GM12878 (cell line): ENCODE measurements around the gene GPR62. TPM values are rescaled to one million over a fixed set of nuclear protein-coding genes. Genes with fewer than 3 reads are reported as not detected.

Experiments
- CBX3 ChIP-seq: fragments of 200-600 bp; sonication (generic); IDR thresholded peaks from 2 replicates; pipeline ENCODE4 v1.6.1; 2016; ENCODE audit warnings: low read depth, borderline replicate concordance
- FOXM1 ChIP-seq: IDR thresholded peaks from 2 replicates; pipeline ENCODE4 v1.6.1; 2012; ENCODE audit warnings: low read depth, mild to moderate bottlenecking, inconsistent platforms, low read length, moderate library complexity
- HDAC6 ChIP-seq: fragments of 200-600 bp; sonication (generic); IDR thresholded peaks from one replicate; pipeline ENCODE4 v1.8.0; 2017; ENCODE audit warnings: antibody characterized with exemption; ENCODE audit not compliant: unreplicated experiment
- IKZF1 ChIP-seq: fragments of 450-650 bp; conservative IDR thresholded peaks from 2 replicates; pipeline ENCODE4 v1.6.1; 2017; ENCODE audit warnings: antibody characterized with exemption, mild to moderate bottlenecking
- JUNB ChIP-seq: IDR thresholded peaks from 2 replicates; pipeline ENCODE4 v1.6.1; 2016; ENCODE audit warnings: antibody characterized with exemption, mild to moderate bottlenecking
- MEF2B ChIP-seq: fragments of 450-650 bp; IDR thresholded peaks from 2 replicates; pipeline ENCODE4 v1.6.1; 2018; ENCODE audit warnings: mild to moderate bottlenecking, moderate library complexity; ENCODE audit not compliant: partially characterized antibody, poor library complexity, severe bottlenecking
- MXI1 ChIP-seq: fragments of 150-350 bp; IDR thresholded peaks from 2 replicates; pipeline ENCODE4 v1.6.1; 2011; ENCODE audit warnings: low read depth, mild to moderate bottlenecking, inconsistent platforms, low read length, improper control_type of control experiment
- NBN ChIP-seq: fragments of 450-650 bp; IDR thresholded peaks from 2 replicates; pipeline ENCODE4 v1.6.1; 2016
- NFIC ChIP-seq: IDR thresholded peaks from 2 replicates; pipeline ENCODE4 v1.6.1; 2012; ENCODE audit warnings: low read depth, mild to moderate bottlenecking, inconsistent platforms, low read length, moderate library complexity
- NR2F1 ChIP-seq: fragments of 450-650 bp; conservative IDR thresholded peaks from 2 replicates; pipeline ENCODE4 v1.6.1; 2017; ENCODE audit warnings: mild to moderate bottlenecking
- POLR2AphosphoS2 ChIP-seq: IDR thresholded peaks from 2 replicates; pipeline ENCODE4 v1.6.1; 2011; ENCODE audit warnings: low read depth, mild to moderate bottlenecking, low read length, improper control_type of control experiment, moderate library complexity
- POU2F2 ChIP-seq: IDR thresholded peaks from 3 replicates; pipeline ENCODE4 v1.6.1; 2011; ENCODE audit warnings: low read depth, mild to moderate bottlenecking, low read length, borderline replicate concordance
- RELA ChIP-seq: fragments of 450-650 bp; IDR thresholded peaks from 2 replicates; pipeline ENCODE4 v1.8.0; 2014; ENCODE audit warnings: borderline replicate concordance; ENCODE audit not compliant: partially characterized antibody
- SMAD1 ChIP-seq: fragments of 450-650 bp; IDR thresholded peaks from 2 replicates; pipeline ENCODE4 v1.6.1; 2018; ENCODE audit warnings: mild to moderate bottlenecking, low read depth; ENCODE audit not compliant: partially characterized antibody
- STAT1 ChIP-seq: fragments of 450-650 bp; conservative IDR thresholded peaks from 2 replicates; pipeline ENCODE4 v1.6.1; 2014; ENCODE audit warnings: antibody characterized with exemption, mild to moderate bottlenecking
- TAF1 ChIP-seq: IDR thresholded peaks from 2 replicates; pipeline ENCODE4 v1.6.1; 2011; ENCODE audit warnings: mild to moderate bottlenecking, low read depth, low read length, borderline replicate concordance
- USF1 ChIP-seq: IDR thresholded peaks from 2 replicates; pipeline ENCODE4 v1.6.1; 2011; ENCODE audit warnings: borderline replicate concordance, low read depth, mild to moderate bottlenecking, moderate library complexity, mixed read lengths, low read length; ENCODE audit not compliant: insufficient read depth; ENCODE audit errors: extremely low read length
- WRNIP1 ChIP-seq: IDR thresholded peaks from 2 replicates; pipeline ENCODE4 v1.6.1; 2011; ENCODE audit warnings: low read depth, low read length, improper control_type of control experiment, borderline replicate concordance
- ZNF687 ChIP-seq: fragments of 450-650 bp; IDR thresholded peaks from 2 replicates; pipeline ENCODE4 v1.6.1; 2017; ENCODE audit warnings: mild to moderate bottlenecking, moderate library complexity
- polyA plus RNA-seq, 11 experiments: library from polyadenylated mRNA; depleted of rRNA in 4 of 11; unstranded in 6 of 11; stranded (reverse) in 5 of 11; fragments of >200 nt; fragmentation: Nextera tagmentation in 4 of 11; fragmentation: Illumina TruSeq in 1 of 11; extraction: Ambion mirVana in 4 of 11; extraction: Trizol in 1 of 11; gene quantifications; 1 replicate in 1 of 11; 2 replicates in 10 of 11; pipeline versions ENCODE4 v1.2.1 to v1.2.3, GENCODE V29; 2011 to 2016; ENCODE audit warnings: inconsistent platforms in 2 of 11, missing spikeins in 2 of 11, low read depth in 1 of 11
- total RNA-seq, 4 experiments: library from RNA; depleted of rRNA in 3 of 4; stranded (reverse); fragments of >200 nt in 3 of 4; fragmentation: Illumina TruSeq in 1 of 4; extraction: Trizol in 1 of 4; gene quantifications; 2 replicates each; pipeline versions ENCODE4 v1.2.1 to v1.2.3, GENCODE V29; 2013 to 2021
- TF ChIP-seq, protein P1 (sequence below): fragments of 450-650 bp; IDR thresholded peaks from 2 replicates; pipeline ENCODE4 v1.6.1; 2017; ENCODE audit warnings: mild to moderate bottlenecking, moderate library complexity
- TF ChIP-seq, protein P2 (sequence below): IDR thresholded peaks from 2 replicates; pipeline ENCODE4 v1.6.1; 2011; ENCODE audit warnings: low read depth, mild to moderate bottlenecking, low read length, moderate library complexity, borderline replicate concordance; ENCODE audit errors: extremely low read depth

GPR62 gene
- total and polyA plus RNA-seq, 10 of the 15 experiments (the other 5 are each of a cell fraction or from before 2014, with no cell fraction given) = not detected

DNA sequence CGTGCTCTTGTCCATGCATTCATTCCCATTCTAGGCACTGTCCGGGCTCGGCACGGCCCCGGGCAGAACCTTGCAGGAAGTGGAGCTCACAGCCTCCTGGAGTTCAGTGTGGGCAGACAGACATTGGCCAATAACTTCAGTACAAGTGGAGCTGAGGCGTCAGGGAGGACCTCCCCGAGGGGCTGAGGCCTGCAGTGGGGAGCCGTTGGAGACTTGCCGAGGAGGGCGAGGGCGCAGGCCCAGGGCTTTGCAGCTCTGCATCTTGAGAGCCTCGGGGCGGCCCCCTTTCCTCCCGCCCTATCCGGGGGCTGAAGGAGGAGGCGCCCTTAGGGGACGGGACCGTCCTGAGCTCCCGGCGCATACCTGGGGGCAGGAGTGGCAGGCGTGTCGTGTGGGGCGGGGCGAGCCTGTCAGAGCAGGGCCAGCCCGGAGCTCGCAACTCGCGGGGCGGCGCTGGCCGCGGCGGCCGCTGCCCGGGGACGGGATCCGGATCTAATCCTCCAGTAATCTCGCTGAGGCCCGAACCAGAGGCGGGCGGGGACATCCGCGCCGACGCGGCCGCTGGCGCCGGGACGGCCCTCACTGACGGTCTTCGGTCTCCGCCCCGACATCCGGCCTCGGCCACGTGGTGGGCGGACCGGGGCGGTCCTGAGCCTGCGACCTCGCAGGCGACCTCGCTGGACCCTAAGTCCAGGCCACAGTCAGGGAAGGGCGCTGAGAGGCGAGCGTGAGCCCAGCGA, 27.8 kb downstream of the GPR62 start, which contains the start of gene ACY1 (continued):
- TF ChIP-seq POLR2AphosphoS2 = 0 out of 2 replicates have a peak, but pooled peaks have one; percentile 70
- TF ChIP-seq, protein P1, sequence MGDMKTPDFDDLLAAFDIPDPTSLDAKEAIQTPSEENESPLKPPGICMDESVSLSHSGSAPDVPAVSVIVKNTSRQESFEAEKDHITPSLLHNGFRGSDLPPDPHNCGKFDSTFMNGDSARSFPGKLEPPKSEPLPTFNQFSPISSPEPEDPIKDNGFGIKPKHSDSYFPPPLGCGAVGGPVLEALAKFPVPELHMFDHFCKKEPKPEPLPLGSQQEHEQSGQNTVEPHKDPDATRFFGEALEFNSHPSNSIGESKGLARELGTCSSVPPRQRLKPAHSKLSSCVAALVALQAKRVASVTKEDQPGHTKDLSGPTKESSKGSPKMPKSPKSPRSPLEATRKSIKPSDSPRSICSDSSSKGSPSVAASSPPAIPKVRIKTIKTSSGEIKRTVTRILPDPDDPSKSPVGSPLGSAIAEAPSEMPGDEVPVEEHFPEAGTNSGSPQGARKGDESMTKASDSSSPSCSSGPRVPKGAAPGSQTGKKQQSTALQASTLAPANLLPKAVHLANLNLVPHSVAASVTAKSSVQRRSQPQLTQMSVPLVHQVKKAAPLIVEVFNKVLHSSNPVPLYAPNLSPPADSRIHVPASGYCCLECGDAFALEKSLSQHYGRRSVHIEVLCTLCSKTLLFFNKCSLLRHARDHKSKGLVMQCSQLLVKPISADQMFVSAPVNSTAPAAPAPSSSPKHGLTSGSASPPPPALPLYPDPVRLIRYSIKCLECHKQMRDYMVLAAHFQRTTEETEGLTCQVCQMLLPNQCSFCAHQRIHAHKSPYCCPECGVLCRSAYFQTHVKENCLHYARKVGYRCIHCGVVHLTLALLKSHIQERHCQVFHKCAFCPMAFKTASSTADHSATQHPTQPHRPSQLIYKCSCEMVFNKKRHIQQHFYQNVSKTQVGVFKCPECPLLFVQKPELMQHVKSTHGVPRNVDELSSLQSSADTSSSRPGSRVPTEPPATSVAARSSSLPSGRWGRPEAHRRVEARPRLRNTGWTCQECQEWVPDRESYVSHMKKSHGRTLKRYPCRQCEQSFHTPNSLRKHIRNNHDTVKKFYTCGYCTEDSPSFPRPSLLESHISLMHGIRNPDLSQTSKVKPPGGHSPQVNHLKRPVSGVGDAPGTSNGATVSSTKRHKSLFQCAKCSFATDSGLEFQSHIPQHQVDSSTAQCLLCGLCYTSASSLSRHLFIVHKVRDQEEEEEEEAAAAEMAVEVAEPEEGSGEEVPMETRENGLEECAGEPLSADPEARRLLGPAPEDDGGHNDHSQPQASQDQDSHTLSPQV = no peak
- TF ChIP-seq, protein P2, sequence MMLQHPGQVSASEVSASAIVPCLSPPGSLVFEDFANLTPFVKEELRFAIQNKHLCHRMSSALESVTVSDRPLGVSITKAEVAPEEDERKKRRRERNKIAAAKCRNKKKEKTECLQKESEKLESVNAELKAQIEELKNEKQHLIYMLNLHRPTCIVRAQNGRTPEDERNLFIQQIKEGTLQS = peak; percentile 25; the same call in 1 of the 2 replicates
- no peak for TF ChIP-seq STAT1
- peak; percentile 88 for TF ChIP-seq USF1
- peak; percentile 58 for TF ChIP-seq ZNF687
- peak; percentile 65 for TF ChIP-seq IKZF1
- TF ChIP-seq RELA = peak; percentile 50
- peak; percentile 79; the same call in 1 of the 2 replicates for TF ChIP-seq MXI1
- TF ChIP-seq SMAD1 = no peak
- TF ChIP-seq NFIC = no peak
- TF ChIP-seq JUNB = no peak
- no peak for TF ChIP-seq CBX3
- peak; percentile 92 for TF ChIP-seq NR2F1
- TF ChIP-seq POU2F2 = 0 out of 3 replicates have a peak, but pooled peaks have one; percentile 6
- TF ChIP-seq NBN = no peak
- TF ChIP-seq HDAC6 = no peak
- no peak for TF ChIP-seq WRNIP1
- TF ChIP-seq FOXM1 = no peak
- TF ChIP-seq TAF1 = peak; percentile 35; the same call in 1 of the 2 replicates
- no peak for TF ChIP-seq MEF2B
